H9 (cell line): Measurements from ENCODE around the gene ZNF362. TPM values are rescaled to one million over a fixed set of nuclear protein-coding genes. Genes with fewer than 3 reads are reported as not detected.
A peak's percentile ranks its signal among the peaks of the same experiment; 100 is the strongest.

Experiments
- DNase-seq: peaks from one replicate; pipeline ENCODE4 v3.0.0-alpha.2; 2017
- H2AFZ ChIP-seq: one replicate; pipeline ENCODE4 v1.6.1; 2013; ENCODE audit warnings: mild to moderate bottlenecking, low read length, control low read depth, moderate library complexity
- H2AK5ac ChIP-seq: 2 replicates; pipeline ENCODE4 v1.6.1; 2013; ENCODE audit warnings: low read length, control low read depth, mixed read lengths; ENCODE audit not compliant: insufficient read length
- H2BK120ac ChIP-seq: one replicate; pipeline ENCODE4 v1.6.1; 2013; ENCODE audit warnings: low read depth, mild to moderate bottlenecking, low read length, control low read depth, inconsistent platforms; ENCODE audit not compliant: poor library complexity, severe bottlenecking
- H2BK12ac ChIP-seq: 2 replicates; pipeline ENCODE4 v1.6.1; 2013; ENCODE audit warnings: low read length, control low read depth, mixed read lengths, low read depth; ENCODE audit not compliant: insufficient read length
- H2BK15ac ChIP-seq: 2 replicates; pipeline ENCODE4 v1.6.1; 2013; ENCODE audit warnings: low read depth, low read length, control low read depth
- H2BK20ac ChIP-seq: one replicate; pipeline ENCODE4 v1.6.1; 2013; ENCODE audit warnings: low read depth, mild to moderate bottlenecking, low read length, control low read depth, inconsistent platforms; ENCODE audit not compliant: poor library complexity, severe bottlenecking
- H2BK5ac ChIP-seq: 2 replicates; pipeline ENCODE4 v1.6.1; 2013; ENCODE audit warnings: low read length, control low read depth, mixed read lengths; ENCODE audit not compliant: insufficient read length
- H3K14ac ChIP-seq: 2 replicates; pipeline ENCODE4 v1.6.1; 2013; ENCODE audit warnings: low read length, control low read depth; ENCODE audit not compliant: insufficient read depth
- H3K18ac ChIP-seq: 2 replicates; pipeline ENCODE4 v1.6.1; 2013; ENCODE audit warnings: low read depth, mild to moderate bottlenecking, mixed read lengths, low read length, control low read depth; ENCODE audit not compliant: insufficient read length
- H3K23ac ChIP-seq: 2 replicates; pipeline ENCODE4 v1.6.1; 2013; ENCODE audit warnings: low read length, control low read depth, mixed read lengths, low read depth; ENCODE audit not compliant: insufficient read length
- H3K23me2 ChIP-seq: 2 replicates; pipeline ENCODE4 v1.6.1; 2013; ENCODE audit warnings: low read depth, mild to moderate bottlenecking, mixed read lengths, low read length, control low read depth; ENCODE audit not compliant: insufficient read length, poor library complexity, severe bottlenecking
- H3K27ac ChIP-seq: 2 replicates; pipeline ENCODE4 v1.5.1; 2013; ENCODE audit warnings: low read length, control low read depth, mixed read lengths, low read depth; ENCODE audit not compliant: insufficient read length
- H3K27me3 ChIP-seq: 2 replicates; pipeline ENCODE4 v1.6.1; 2013; ENCODE audit warnings: low read length, control low read depth, inconsistent platforms; ENCODE audit not compliant: insufficient read depth
- H3K4ac ChIP-seq: 2 replicates; pipeline ENCODE4 v1.6.1; 2013; ENCODE audit warnings: low read depth, mild to moderate bottlenecking, control low read depth, inconsistent platforms, low read length, moderate library complexity
- H3K4me1 ChIP-seq: 2 replicates; pipeline ENCODE4 v1.6.1; 2013; ENCODE audit warnings: low read length, control low read depth, inconsistent platforms; ENCODE audit not compliant: insufficient read depth
- H3K4me2 ChIP-seq: 2 replicates; pipeline ENCODE4 v1.6.1; 2013; ENCODE audit warnings: low read length, control low read depth, mixed read lengths; ENCODE audit not compliant: insufficient read length, insufficient read depth
- H3K56ac ChIP-seq: 2 replicates; pipeline ENCODE4 v1.6.1; 2013; ENCODE audit warnings: low read depth, mild to moderate bottlenecking, mixed read lengths, low read length, control low read depth; ENCODE audit not compliant: insufficient read length
- H3K79me1 ChIP-seq: 2 replicates; pipeline ENCODE4 v1.6.1; 2013; ENCODE audit warnings: low read depth, mild to moderate bottlenecking, moderate library complexity, low read length, control low read depth, inconsistent platforms; ENCODE audit not compliant: insufficient read depth, poor library complexity, severe bottlenecking
- H3K79me2 ChIP-seq: 2 replicates; pipeline ENCODE4 v1.6.1; 2013; ENCODE audit warnings: low read length, control low read depth, inconsistent platforms; ENCODE audit not compliant: insufficient read depth
- H3K9ac ChIP-seq: 2 replicates; pipeline ENCODE4 v1.6.1; 2013; ENCODE audit warnings: low read length, control low read depth, mixed read lengths; ENCODE audit not compliant: insufficient read length; ENCODE audit errors: extremely low read depth
- H3K9me3 ChIP-seq: one replicate; pipeline ENCODE4 v1.6.1; 2013; ENCODE audit warnings: low read depth, low read length, inconsistent platforms; ENCODE audit not compliant: control insufficient read depth
- H3T11ph ChIP-seq: one replicate; pipeline ENCODE4 v1.6.1; 2013; ENCODE audit warnings: mild to moderate bottlenecking, low read length, control low read depth, inconsistent platforms
- H4K20me1 ChIP-seq: one replicate; pipeline ENCODE4 v1.6.1; 2013; ENCODE audit not compliant: control insufficient read depth, insufficient read length, insufficient read depth
- H4K5ac ChIP-seq: 2 replicates; pipeline ENCODE4 v1.6.1; 2013; ENCODE audit warnings: low read depth, mild to moderate bottlenecking, mixed read lengths, low read length, control low read depth; ENCODE audit not compliant: insufficient read length
- H4K8ac ChIP-seq: replicated peaks from 2 replicates; pipeline ENCODE4 v1.6.1; 2013; ENCODE audit warnings: low read length, control low read depth, mixed read lengths, low read depth; ENCODE audit not compliant: insufficient read length
- H4K91ac ChIP-seq: 2 replicates; pipeline ENCODE4 v1.6.1; 2013; ENCODE audit warnings: low read depth, mild to moderate bottlenecking, moderate library complexity, mixed read lengths, low read length, control low read depth; ENCODE audit not compliant: insufficient read length
- H3K27ac Mint-ChIP-seq, 3 experiments: 2 replicates in 2 of 3; 3 replicates in 1 of 3; pipeline ENCODE4 v1.8.0; 2020 to 2021; ENCODE audit warnings: mixed read lengths in 3 of 3, mild to moderate bottlenecking in 1 of 3, moderate library complexity in 1 of 3
- H3K27me3 Mint-ChIP-seq: 2 replicates; pipeline ENCODE4 v1.8.0; 2021; ENCODE audit warnings: low read depth, mild to moderate bottlenecking, moderate library complexity, mixed read lengths
- H3K36me3 Mint-ChIP-seq, 3 experiments: 2 replicates in 2 of 3; 3 replicates in 1 of 3; pipeline ENCODE4 v1.8.0; 2020 to 2021; ENCODE audit warnings: low read depth in 3 of 3, mixed read lengths in 3 of 3; ENCODE audit not compliant: insufficient read depth in 1 of 3
- H3K4me1 Mint-ChIP-seq, 2 experiments: 2 replicates each; pipeline ENCODE4 v1.8.0; 2020; ENCODE audit warnings: mixed read lengths in 2 of 2
- H3K4me3 Mint-ChIP-seq, 2 experiments: 2 replicates in 1 of 2; 3 replicates in 1 of 2; pipeline ENCODE4 v1.8.0; 2020 to 2021; ENCODE audit warnings: mild to moderate bottlenecking in 2 of 2, mixed read lengths in 2 of 2, moderate library complexity in 1 of 2
- H3K9me3 Mint-ChIP-seq, 2 experiments: 2 replicates in 1 of 2; 3 replicates in 1 of 2; pipeline ENCODE4 v1.8.0; 2020; ENCODE audit warnings: mild to moderate bottlenecking in 2 of 2, mixed read lengths in 2 of 2, moderate library complexity in 1 of 2
- WGBS: extraction: QIAGEN DNeasy Blood & Tissue Kit; methylation state at CpG from one replicate; pipeline ENCODE4 v1.1.7; 2013; ENCODE audit warnings: missing lambda C conversion rate, low lambda C conversion rate, mixed read lengths; ENCODE audit not compliant: insufficient read length; ENCODE audit errors: extremely low coverage; 5-methylcytosine and 5-hydroxymethylcytosine counted together
- total RNA-seq: library from RNA; stranded (reverse); gene quantifications from 2 replicates; pipeline ENCODE4 v1.2.1, GENCODE V29; 2021
- TF ChIP-seq, protein P1 (sequence below): fragments of 200-600 bp; sonication (generic); conservative IDR thresholded peaks from 3 replicates; pipeline ENCODE4 v1.8.0; 2021; ENCODE audit warnings: antibody characterized with exemption, mild to moderate bottlenecking

Gene ZNF362
- total RNA-seq, 1 experiment from 2014 or later, result 18.7 TPM

DNA sequence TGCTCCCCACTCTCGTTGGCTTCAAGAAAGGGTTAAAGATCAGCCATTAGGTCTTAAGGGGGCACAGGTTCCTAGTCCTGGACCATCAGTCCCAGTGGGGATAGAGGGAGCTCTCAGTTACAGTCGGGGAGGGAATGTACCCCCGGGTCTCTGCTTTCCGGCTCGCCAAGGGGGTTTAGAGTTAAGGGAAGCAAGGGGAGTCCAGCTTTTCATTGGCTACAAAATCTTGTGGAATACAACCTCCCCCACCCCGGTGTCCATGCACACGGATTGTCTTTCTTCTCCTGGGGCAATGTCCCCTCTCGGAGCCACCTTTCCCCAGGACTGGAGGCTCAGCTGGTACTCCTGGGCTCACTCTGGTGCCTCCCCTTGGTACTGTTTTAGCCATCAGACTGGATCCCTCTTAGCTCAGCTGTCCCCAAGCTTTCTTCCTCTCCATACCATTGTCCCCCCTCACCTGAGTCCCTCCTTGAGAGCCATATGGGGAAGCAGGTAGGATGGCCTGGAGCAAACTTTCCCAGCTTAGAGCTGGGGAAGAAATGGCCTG is 64.4 kb downstream of the ZNF362 start, which contains the start of gene A3GALT2:
Gene A3GALT2, minus strand, starts transcription at position 480 of the 547 bp plus-strand sequence. Its CDS starts 0 bp downstream, at position 480.
- Histone ChIP-seq H3K14ac (no peak within 1 kb of the TSS; the same call in 1 of the 2 replicates), H2BK12ac (no peak within 1 kb of the TSS), H3K79me1 (no peaks in the 10 kb centered on the region), H4K8ac (no peak within 1 kb of the TSS), H2AK5ac (no peak within 1 kb of the TSS), H2BK20ac (no peak within 1 kb of the TSS), H3T11ph (no peak within 1 kb of the TSS), H2BK5ac (no peak within 1 kb of the TSS), H3K23me2 (no peaks in the 10 kb centered on the region), H3K9me3 (no peaks in the 10 kb centered on the region), H3K79me2 (no peaks in the 10 kb centered on the region), H3K4ac (no peak within 1 kb of the TSS), H4K91ac (no peak within 1 kb of the TSS), H2AFZ (no peak within 1 kb of the TSS), H3K4me2 (no peak within 1 kb of the TSS), H3K18ac (no peak within 1 kb of the TSS), H3K9ac (no peak within 1 kb of the TSS), H3K4me1 (no peaks in the 10 kb centered on the region), H4K5ac (no peak within 1 kb of the TSS), H3K27me3 (no peaks in the 10 kb centered on the region), H2BK15ac (no peak within 1 kb of the TSS), H3K27ac (no peak within 1 kb of the TSS), H4K20me1 (no peaks in the 10 kb centered on the region), H3K23ac (no peak within 1 kb of the TSS), H3K56ac (no peak within 1 kb of the TSS), H2BK120ac (no peak within 1 kb of the TSS)
- peaks cover 21% of the 10 kb centered on the region for H3K27me3 Mint-ChIP-seq
- H3K4me1 Mint-ChIP-seq, result peaks cover 5 to 18% of the 10 kb centered on the region in 2 experiments
- no CpG with 5 or more reads among the region's 8 CpGs for WGBS
- no peak within 1 kb of the TSS for H3K4me3 Mint-ChIP-seq
- TF ChIP-seq, protein P1, sequence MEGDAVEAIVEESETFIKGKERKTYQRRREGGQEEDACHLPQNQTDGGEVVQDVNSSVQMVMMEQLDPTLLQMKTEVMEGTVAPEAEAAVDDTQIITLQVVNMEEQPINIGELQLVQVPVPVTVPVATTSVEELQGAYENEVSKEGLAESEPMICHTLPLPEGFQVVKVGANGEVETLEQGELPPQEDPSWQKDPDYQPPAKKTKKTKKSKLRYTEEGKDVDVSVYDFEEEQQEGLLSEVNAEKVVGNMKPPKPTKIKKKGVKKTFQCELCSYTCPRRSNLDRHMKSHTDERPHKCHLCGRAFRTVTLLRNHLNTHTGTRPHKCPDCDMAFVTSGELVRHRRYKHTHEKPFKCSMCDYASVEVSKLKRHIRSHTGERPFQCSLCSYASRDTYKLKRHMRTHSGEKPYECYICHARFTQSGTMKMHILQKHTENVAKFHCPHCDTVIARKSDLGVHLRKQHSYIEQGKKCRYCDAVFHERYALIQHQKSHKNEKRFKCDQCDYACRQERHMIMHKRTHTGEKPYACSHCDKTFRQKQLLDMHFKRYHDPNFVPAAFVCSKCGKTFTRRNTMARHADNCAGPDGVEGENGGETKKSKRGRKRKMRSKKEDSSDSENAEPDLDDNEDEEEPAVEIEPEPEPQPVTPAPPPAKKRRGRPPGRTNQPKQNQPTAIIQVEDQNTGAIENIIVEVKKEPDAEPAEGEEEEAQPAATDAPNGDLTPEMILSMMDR, result no peak
- peak within 1 kb of the TSS in 1 of 3 experiments; percentile 13; a peak in 1 of 7 replicates for H3K27ac Mint-ChIP-seq
- no peak for DNase-seq
- H3K9me3 Mint-ChIP-seq, result no peaks in the 10 kb centered on the region
- peaks cover 0 to 11% (median 0%) of the 10 kb centered on the region in 3 experiments; a peak in 4 of 7 replicates for H3K36me3 Mint-ChIP-seq
